ENCODE data around the gene DECR2. TPM values are rescaled to one million over a fixed set of nuclear protein-coding genes. Genes with fewer than 3 reads are reported as not detected.

The DECR2 gene
- total and polyA plus RNA-seq, 2 experiments from 2014 or later = 54.5 to 80.5 TPM

- no peaks in the 10 kb centered on the region for H3K9me3 ChIP-seq (ENCODE audit: low read depth)
These were observed 42.5 kb upstream of the DECR2 start for GRCh38 chr16:359067-359763.

GRCh38 chr16:359871-360697, 41.6 kb upstream of the DECR2 start:
- Histone ChIP-seq H2AFZ (no peak overlapping the region), H3K9me3 (ENCODE audit: low read depth) (no peaks in the 10 kb centered on the region), H3K27ac (no peak overlapping the region), H3K9me2 (replicated peaks; ENCODE audit: insufficient read depth) (no peaks in the 10 kb centered on the region), H3K27me3 (no peaks in the 10 kb centered on the region), H3K4me2 (no peak overlapping the region), H3K4me3 (no peak overlapping the region), H3K36me3 (replicated peaks; ENCODE audit: insufficient read depth, low read depth) (no peaks in the 10 kb centered on the region), H4K20me1 (ENCODE audit: insufficient read depth, poor library complexity, severe bottlenecking) (no peaks in the 10 kb centered on the region), H3K4me1 (ENCODE audit: insufficient read depth) (no peaks in the 10 kb centered on the region), H3K79me2 (no peaks in the 10 kb centered on the region)
- TF ChIP-seq EZH2phosphoT487 (IDR thresholded peaks at IDR 0.05; ENCODE audit: low read depth, severe bottlenecking, unreplicated experiment) (no peak), CTCF (IDR thresholded peaks at IDR 0.05; ENCODE audit: poor library complexity) (no peak), EZH2 (IDR thresholded peaks at IDR 0.05; ENCODE audit: borderline replicate concordance) (no peak)
- DNase-seq (ENCODE audit: low spot score) = no peak
- WGBS (ENCODE audit: low lambda C conversion rate, missing lambda C conversion rate) = 88% methylated on average over 34 of the region's 47 CpGs

More at GRCh38 chr16:359067-359763, 42.5 kb upstream of the DECR2 start:
- H3K36me3 ChIP-seq (replicated peaks; ENCODE audit: insufficient read depth, low read depth) = no peaks in the 10 kb centered on the region
- H3K27ac ChIP-seq = no peak overlapping the region
- H4K20me1 ChIP-seq (ENCODE audit: insufficient read depth, poor library complexity, severe bottlenecking) = no peaks in the 10 kb centered on the region
- 81% methylated on average over 18 of the region's 19 CpGs for WGBS (ENCODE audit: low lambda C conversion rate, missing lambda C conversion rate)
- H2AFZ ChIP-seq = no peak overlapping the region
- H3K79me2 ChIP-seq = no peaks in the 10 kb centered on the region
- H3K4me1 ChIP-seq (ENCODE audit: insufficient read depth) = no peaks in the 10 kb centered on the region
- H3K4me3 ChIP-seq = no peak overlapping the region
- DNase-seq (ENCODE audit: low spot score) = no peak
- H3K9me2 ChIP-seq (replicated peaks; ENCODE audit: insufficient read depth) = no peaks in the 10 kb centered on the region
- H3K27me3 ChIP-seq = no peaks in the 10 kb centered on the region
- TF ChIP-seq CTCF (IDR thresholded peaks at IDR 0.05; ENCODE audit: poor library complexity) = no peak
- TF ChIP-seq EZH2phosphoT487 (IDR thresholded peaks at IDR 0.05; ENCODE audit: low read depth, severe bottlenecking, unreplicated experiment) = no peak
- no peak for TF ChIP-seq EZH2 (IDR thresholded peaks at IDR 0.05; ENCODE audit: borderline replicate concordance)
- no peak overlapping the region for H3K4me2 ChIP-seq

GRCh38 chr16:360698-361336, 40.9 kb upstream of the DECR2 start:
- Histone ChIP-seq H3K36me3 (replicated peaks; ENCODE audit: insufficient read depth, low read depth) (no peaks in the 10 kb centered on the region), H3K4me1 (ENCODE audit: insufficient read depth) (no peaks in the 10 kb centered on the region), H3K9me3 (ENCODE audit: low read depth) (no peaks in the 10 kb centered on the region), H3K79me2 (no peaks in the 10 kb centered on the region), H3K27me3 (no peaks in the 10 kb centered on the region), H4K20me1 (ENCODE audit: insufficient read depth, poor library complexity, severe bottlenecking) (no peaks in the 10 kb centered on the region), H3K4me2 (no peak overlapping the region), H3K4me3 (no peak overlapping the region), H2AFZ (no peak overlapping the region), H3K9me2 (replicated peaks; ENCODE audit: insufficient read depth) (no peaks in the 10 kb centered on the region), H3K27ac (no peak overlapping the region)
- WGBS (ENCODE audit: low lambda C conversion rate, missing lambda C conversion rate) = 94% methylated on average over 45 of the region's 47 CpGs
- TF ChIP-seq EZH2phosphoT487 (IDR thresholded peaks at IDR 0.05; ENCODE audit: low read depth, severe bottlenecking, unreplicated experiment) (no peak), CTCF (IDR thresholded peaks at IDR 0.05; ENCODE audit: poor library complexity) (no peak), EZH2 (IDR thresholded peaks at IDR 0.05; ENCODE audit: borderline replicate concordance) (no peak)
- DNase-seq (ENCODE audit: low spot score) = no peak
